Hepatocyte (in vitro differentiated cells): ENCODE data around the gene GTPBP3. TPM values are rescaled to one million over a fixed set of nuclear protein-coding genes. Genes with fewer than 3 reads are reported as not detected.
A peak's percentile ranks its signal among the peaks of the same experiment; 100 is the strongest.

Experiments
- DNase-seq: peaks from one replicate; pipeline ENCODE4 v3.0.0-alpha.2; 2016; ENCODE audit warnings: low spot score
- H2AFZ ChIP-seq: fragments of 200-600 bp; sonication (generic); 2 replicates; pipeline ENCODE4 v1.6.0; 2016; ENCODE audit warnings: antibody characterized with exemption, mild to moderate bottlenecking
- H3K27ac ChIP-seq: fragments of 200-600 bp; sonication (generic); 2 replicates; pipeline ENCODE4 v1.5.1; 2016; ENCODE audit warnings: mild to moderate bottlenecking
- H3K27me3 ChIP-seq: fragments of 200-600 bp; sonication (generic); 2 replicates; pipeline ENCODE4 v1.6.1; 2016
- H3K36me3 ChIP-seq: fragments of 200-600 bp; sonication (generic); replicated peaks from 2 replicates; pipeline ENCODE4 v1.5.1; 2016; ENCODE audit warnings: low read depth; ENCODE audit not compliant: insufficient read depth
- H3K4me1 ChIP-seq: fragments of 200-600 bp; sonication (generic); 2 replicates; pipeline ENCODE4 v1.5.1; 2016; ENCODE audit warnings: mild to moderate bottlenecking, moderate library complexity; ENCODE audit not compliant: insufficient read depth
- H3K4me2 ChIP-seq: fragments of 200-600 bp; sonication (generic); 2 replicates; pipeline ENCODE4 v1.6.0; 2016
- H3K4me3 ChIP-seq: fragments of 200-600 bp; sonication (generic); 2 replicates; pipeline ENCODE4 v1.5.1; 2016; ENCODE audit warnings: mild to moderate bottlenecking
- H3K79me2 ChIP-seq: fragments of 200-600 bp; sonication (generic); 2 replicates; pipeline ENCODE4 v1.6.0; 2017; ENCODE audit warnings: mild to moderate bottlenecking
- H3K9me2 ChIP-seq: fragments of 200-600 bp; sonication (generic); replicated peaks from 2 replicates; pipeline ENCODE4 v1.6.0; 2017; ENCODE audit warnings: mild to moderate bottlenecking; ENCODE audit not compliant: insufficient read depth
- H3K9me3 ChIP-seq: fragments of 200-600 bp; sonication (generic); 2 replicates; pipeline ENCODE4 v1.5.1; 2016; ENCODE audit warnings: low read depth, mild to moderate bottlenecking
- H4K20me1 ChIP-seq: fragments of 200-600 bp; sonication (generic); 2 replicates; pipeline ENCODE4 v1.6.0; 2016; ENCODE audit warnings: mild to moderate bottlenecking; ENCODE audit not compliant: insufficient read depth, poor library complexity, severe bottlenecking
- CTCF ChIP-seq: fragments of 200-600 bp; sonication (generic); IDR thresholded peaks from 2 replicates; pipeline ENCODE4 v1.5.1; 2016; ENCODE audit warnings: antibody characterized with exemption, mild to moderate bottlenecking; ENCODE audit not compliant: poor library complexity
- EZH2 ChIP-seq: fragments of 200-600 bp; sonication (generic); IDR thresholded peaks from 2 replicates; pipeline ENCODE4 v1.6.1; 2016; ENCODE audit warnings: antibody characterized with exemption, mild to moderate bottlenecking, borderline replicate concordance
- EZH2phosphoT487 ChIP-seq: fragments of 200-600 bp; sonication (generic); IDR thresholded peaks from one replicate; pipeline ENCODE4 v1.6.1; 2018; ENCODE audit warnings: antibody characterized with exemption, mild to moderate bottlenecking, low read depth, moderate library complexity; ENCODE audit not compliant: unreplicated experiment, severe bottlenecking
- WGBS: methylation state at CpG from one replicate; pipeline ENCODE4 v1.1.6; 2016; ENCODE audit warnings: low lambda C conversion rate; ENCODE audit errors: missing lambda C conversion rate; 5-methylcytosine and 5-hydroxymethylcytosine counted together
- polyA plus RNA-seq: library from polyadenylated mRNA; unstranded; fragments of >200 nt; fragmentation: Nextera tagmentation; extraction: Ambion mirVana; gene quantifications from 2 replicates; pipeline ENCODE4 v1.2.1, GENCODE V29; 2016
- total RNA-seq: library from RNA; depleted of rRNA; stranded (reverse); fragments of >200 nt; gene quantifications from 2 replicates; pipeline ENCODE4 v1.2.3, GENCODE V29; 2014

Gene GTPBP3
- total and polyA plus RNA-seq, 2 experiments from 2014 or later, result 13.2 to 20.9 TPM

- no peaks in the 10 kb centered on the region for H3K9me3 ChIP-seq
- no peak overlapping the region for H2AFZ ChIP-seq
- H4K20me1 ChIP-seq, result peaks cover 7% of the 10 kb centered on the region
- peaks cover 48% of the 10 kb centered on the region for H3K79me2 ChIP-seq
- WGBS, result 77% methylated on average over 8 of the region's 8 CpGs
- no peaks in the 10 kb centered on the region for H3K36me3 ChIP-seq
- H3K9me2 ChIP-seq, result no peaks in the 10 kb centered on the region
- H3K4me2 ChIP-seq, result no peak overlapping the region
- DNase-seq, result peak; percentile 3
- TF ChIP-seq CTCF, result no peak
- no peak for TF ChIP-seq EZH2
- no peak for TF ChIP-seq EZH2phosphoT487
- no peak overlapping the region for H3K27ac ChIP-seq
- peaks cover 27% of the 10 kb centered on the region for H3K4me1 ChIP-seq
- H3K4me3 ChIP-seq, result no peak overlapping the region
- H3K27me3 ChIP-seq, result no peaks in the 10 kb centered on the region
Measured at GRCh38 chr19:17307876-17308377, 29.4 kb upstream of the GTPBP3 start.

GRCh38 chr19:17309198-17309964, 28.0 kb upstream of the GTPBP3 start, which contains the start of gene DDA1:
Gene DDA1 (plus strand): TSS chr19:17309563. CDS start chr19:17309655, 92 bp downstream.
- Histone ChIP-seq H3K27ac (peak within 1 kb of the TSS; percentile 56), H3K36me3 (no peaks in the 10 kb centered on the region), H3K27me3 (no peaks in the 10 kb centered on the region), H3K79me2 (peaks cover 54% of the 10 kb centered on the region), H3K9me3 (no peaks in the 10 kb centered on the region), H3K4me3 (peak within 1 kb of the TSS; percentile 56), H4K20me1 (peaks cover 7% of the 10 kb centered on the region), H3K9me2 (no peaks in the 10 kb centered on the region), H3K4me2 (peak within 1 kb of the TSS; percentile 94), H2AFZ (peak within 1 kb of the TSS; percentile 17), H3K4me1 (peaks cover 23% of the 10 kb centered on the region)
- TF ChIP-seq CTCF, result no peak
- TF ChIP-seq EZH2, result no peak
- no peak for TF ChIP-seq EZH2phosphoT487
- peak; percentile 100 for DNase-seq
- 3% methylated on average over 33 of the region's 46 CpGs for WGBS

- Histone ChIP-seq H3K27me3 (no peaks in the 10 kb centered on the region), H3K4me1 (peaks cover 23% of the 10 kb centered on the region), H3K9me2 (no peaks in the 10 kb centered on the region), H3K79me2 (peaks cover 54% of the 10 kb centered on the region), H3K27ac (peak overlapping the region; percentile 56), H3K36me3 (no peaks in the 10 kb centered on the region), H2AFZ (peak overlapping the region; percentile 17), H3K4me2 (peak overlapping the region; percentile 94), H3K9me3 (no peaks in the 10 kb centered on the region), H3K4me3 (peak overlapping the region; percentile 56), H4K20me1 (peaks cover 7% of the 10 kb centered on the region)
- DNase-seq, result no peak
- WGBS, result 10% methylated on average over 20 of the region's 23 CpGs
- TF ChIP-seq EZH2, result no peak
- no peak for TF ChIP-seq CTCF
- TF ChIP-seq EZH2phosphoT487, result no peak
Measured at GRCh38 chr19:17309965-17310461, 27.3 kb upstream of the GTPBP3 start.
